K562 (cell line): Measurements from ENCODE around the gene EXTL1. TPM values are rescaled to one million over a fixed set of nuclear protein-coding genes. Genes with fewer than 3 reads are reported as not detected.
A peak's percentile ranks its signal among the peaks of the same experiment; 100 is the strongest.

Experiments
- ATF7 ChIP-seq: fragments of 450-650 bp; IDR thresholded peaks from 2 replicates; pipeline ENCODE4 v1.7.1; 2014; ENCODE audit warnings: mild to moderate bottlenecking, moderate library complexity
- BCOR ChIP-seq: fragments of 450-650 bp; IDR thresholded peaks from 2 replicates; pipeline ENCODE4 v1.6.1; 2016
- CHD2 ChIP-seq: IDR thresholded peaks from 2 replicates; pipeline ENCODE4 v1.6.1; 2011; ENCODE audit warnings: low read depth, low read length
- CREM ChIP-seq: IDR thresholded peaks from 2 replicates; pipeline ENCODE4 v1.6.1; 2014; ENCODE audit warnings: antibody characterized with exemption, low read depth
- E2F8 ChIP-seq: fragments of 450-650 bp; IDR thresholded peaks from 2 replicates; pipeline ENCODE4 v1.7.1; 2018; ENCODE audit warnings: mild to moderate bottlenecking, low read depth; ENCODE audit not compliant: partially characterized antibody
- FOSL1 ChIP-seq: fragments of 200-800 bp; sonication (Bioruptor generic); conservative IDR thresholded peaks from 2 replicates; pipeline ENCODE4 v1.6.1; 2016; ENCODE audit warnings: missing genetic modification characterization, missing compliant biosample characterization
- KAT7 ChIP-seq: sonication (generic); formaldehyde crosslinking; IDR thresholded peaks from 2 replicates; pipeline ENCODE4 v1.8.0; 2022; ENCODE audit warnings: missing genetic modification reagents, mild to moderate bottlenecking, borderline replicate concordance
- KLF16 ChIP-seq: IDR thresholded peaks from 2 replicates; pipeline ENCODE4 v1.6.1; 2016; ENCODE audit warnings: antibody characterized with exemption
- NR4A1 ChIP-seq, 2 experiments: fragments of 250-450 bp in 1 of 2; fragments of 450-650 bp in 1 of 2; sonication (Bioruptor Pico) in 1 of 2; IDR thresholded peaks; 2 replicates each; pipeline versions ENCODE4 v1.4.0 to v1.6.1; 2016 to 2020; ENCODE audit warnings: mild to moderate bottlenecking in 2 of 2, missing compliant biosample characterization in 1 of 2, missing genetic modification characterization in 1 of 2, moderate library complexity in 1 of 2
- PHF8 ChIP-seq: fragments of 200-600 bp; sonication (generic); IDR thresholded peaks from 2 replicates; pipeline ENCODE4 v1.6.1; 2012; ENCODE audit warnings: mixed run types, mild to moderate bottlenecking, inconsistent platforms, low read length, moderate library complexity, borderline replicate concordance
- RBBP5 ChIP-seq: fragments of 200-600 bp; sonication (generic); IDR thresholded peaks from 2 replicates; pipeline ENCODE4 v1.6.1; 2012; ENCODE audit warnings: borderline replicate concordance, mild to moderate bottlenecking, low read length, control low read depth, inconsistent platforms; ENCODE audit not compliant: insufficient read depth, poor library complexity, severe bottlenecking
- SAP30 ChIP-seq: fragments of 200-600 bp; sonication (generic); IDR thresholded peaks from 2 replicates; pipeline ENCODE4 v1.6.1; 2012; ENCODE audit warnings: borderline replicate concordance, low read depth, mild to moderate bottlenecking, moderate library complexity, low read length, control low read depth, inconsistent platforms; ENCODE audit not compliant: insufficient read depth, poor library complexity, severe bottlenecking
- SMARCB1 ChIP-seq: IDR thresholded peaks from 2 replicates; pipeline ENCODE4 v1.6.1; 2011; ENCODE audit warnings: improper control_type of control experiment, low read depth; ENCODE audit not compliant: insufficient read length
- SMARCE1 ChIP-seq: fragments of 450-650 bp; IDR thresholded peaks from 2 replicates; pipeline ENCODE4 v1.7.1; 2016; ENCODE audit warnings: mild to moderate bottlenecking
- TEAD4 ChIP-seq, 2 experiments: sonication (generic) in 1 of 2; formaldehyde crosslinking in 1 of 2; IDR thresholded peaks; 2 replicates each; pipeline versions ENCODE4 v1.6.1 to v1.8.0; 2012 to 2022; ENCODE audit warnings: borderline replicate concordance in 1 of 2, inconsistent platforms in 1 of 2, low read length in 1 of 2, mild to moderate bottlenecking in 1 of 2, missing genetic modification reagents in 1 of 2
- THAP7 ChIP-seq: fragments of 250-450 bp; sonication (Bioruptor Pico); IDR thresholded peaks from 2 replicates; pipeline ENCODE4 v1.5.0; 2021
- THRA ChIP-seq: fragments of 450-650 bp; IDR thresholded peaks from 2 replicates; pipeline ENCODE4 v1.6.1; 2017; ENCODE audit warnings: mild to moderate bottlenecking, moderate library complexity
- THRB ChIP-seq: fragments of 450-650 bp; formaldehyde crosslinking; conservative IDR thresholded peaks from 2 replicates; pipeline ENCODE4 v1.4.0; 2022; ENCODE audit warnings: mild to moderate bottlenecking, missing genetic modification characterization
- ZC3H4 ChIP-seq: sonication (generic); formaldehyde crosslinking; IDR thresholded peaks from 2 replicates; pipeline ENCODE4 v1.9.0; 2021; ENCODE audit warnings: missing genetic modification reagents, borderline replicate concordance
- ZFX ChIP-seq: sonication (generic); formaldehyde crosslinking; IDR thresholded peaks from 2 replicates; pipeline ENCODE4 v1.8.0; 2022; ENCODE audit warnings: mild to moderate bottlenecking, missing genetic modification reagents, moderate library complexity
- ZNF395 ChIP-seq: fragments of 200-800 bp; sonication (Bioruptor generic); IDR thresholded peaks from 2 replicates; pipeline ENCODE4 v1.6.1; 2017; ENCODE audit warnings: missing genetic modification characterization, missing compliant biosample characterization
- polyA plus RNA-seq, 8 experiments: library from polyadenylated mRNA; depleted of rRNA in 4 of 8; stranded (reverse) in 5 of 8; unstranded in 3 of 8; fragments of >200 nt; fragmentation: Nextera tagmentation in 2 of 8; fragmentation: Illumina TruSeq in 1 of 8; extraction: Ambion mirVana in 2 of 8; extraction: Trizol in 1 of 8; gene quantifications; 2 replicates each; pipeline versions ENCODE4 v1.2.1 to v1.2.3, GENCODE V29; 2011 to 2014; ENCODE audit warnings: inconsistent platforms in 1 of 8, missing spikeins in 1 of 8
- total RNA-seq, 7 experiments: library from RNA; depleted of rRNA in 6 of 7; stranded (reverse); fragments of >200 nt in 6 of 7; fragmentation: Illumina TruSeq in 2 of 7; extraction: Trizol in 2 of 7; gene quantifications; 2 replicates each; pipeline versions ENCODE4 v1.2.1 to v1.2.3, GENCODE V29; 2011 to 2021; ENCODE audit warnings: low replicate concordance in 1 of 7

Gene EXTL1
- total and polyA plus RNA-seq, 9 of the 15 experiments (the other 6 are each of a cell fraction or from before 2014, with no cell fraction given), result 0.04 to 0.23 (median 0.08) TPM; not detected in 3

- peak; percentile 50; the same call in 1 of the 2 replicates for TF ChIP-seq SMARCE1
- no peak for TF ChIP-seq THRB
- TF ChIP-seq ATF7, result no peak
- TF ChIP-seq KAT7, result no peak
- TF ChIP-seq NR4A1 (CRISPR knock-in tag; IDR thresholded peaks at IDR 0.05), result no peak
- TF ChIP-seq NR4A1 (tag; IDR thresholded peaks at IDR 0.05), result no peak
- no peak for TF ChIP-seq TEAD4 (IDR thresholded peaks at IDR 0.05; ENCODE audit: low read length)
- no peak for TF ChIP-seq TEAD4 (CRISPR knock-in tag; IDR thresholded peaks at IDR 0.05; ENCODE audit: borderline replicate concordance)
- no peak for TF ChIP-seq CHD2
- no peak for TF ChIP-seq ZNF395 (CRISPR knock-in tag)
- peak; percentile 16; the same call in 1 of the 2 replicates for TF ChIP-seq PHF8
- TF ChIP-seq FOSL1 (tag), result no peak
- TF ChIP-seq CREM, result 0 out of 2 replicates have a peak, but pooled peaks have one; percentile 19
- TF ChIP-seq KLF16, result no peak
- no peak for TF ChIP-seq THAP7 (CRISPR knock-in tag)
- TF ChIP-seq BCOR, result no peak
- TF ChIP-seq E2F8, result no peak
- peak; percentile 49 for TF ChIP-seq RBBP5
- no peak for TF ChIP-seq SMARCB1
- no peak for TF ChIP-seq THRA
- TF ChIP-seq ZFX (CRISPR knock-in tag), result no peak
- TF ChIP-seq ZC3H4, result no peak
- TF ChIP-seq SAP30, result no peak
Observed at GRCh38 chr1:26066857-26067256, 45.3 kb downstream of the EXTL1 start (continued).
